ENCODE measurements around the gene SLC48A1.

The SLC48A1 gene

DNA sequence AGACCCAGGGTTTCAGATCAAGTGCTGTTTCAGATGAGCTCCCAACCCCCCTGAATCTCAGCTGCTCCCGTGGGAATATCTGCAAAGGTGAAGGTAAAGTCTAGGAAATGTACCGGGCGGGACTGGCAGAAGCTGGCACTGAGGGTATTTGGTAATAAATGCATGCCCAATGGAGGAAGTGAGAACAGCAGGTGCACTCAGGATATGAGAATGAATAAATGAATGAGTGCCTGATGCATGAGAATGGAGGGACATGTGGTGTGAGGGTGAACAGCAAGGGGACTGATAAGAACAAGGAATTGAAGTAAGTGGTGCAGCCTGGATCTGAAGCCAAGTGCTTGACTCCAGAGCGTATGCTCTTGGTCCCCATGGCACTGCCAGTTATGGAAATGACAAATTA lies 25.9 kb upstream of the SLC48A1 start:
- Histone ChIP-seq H3K4me2 (ENCODE audit: low read length) (no peak overlapping the region), H3K9ac (ENCODE audit: low read length) (no peak overlapping the region)

DNA sequence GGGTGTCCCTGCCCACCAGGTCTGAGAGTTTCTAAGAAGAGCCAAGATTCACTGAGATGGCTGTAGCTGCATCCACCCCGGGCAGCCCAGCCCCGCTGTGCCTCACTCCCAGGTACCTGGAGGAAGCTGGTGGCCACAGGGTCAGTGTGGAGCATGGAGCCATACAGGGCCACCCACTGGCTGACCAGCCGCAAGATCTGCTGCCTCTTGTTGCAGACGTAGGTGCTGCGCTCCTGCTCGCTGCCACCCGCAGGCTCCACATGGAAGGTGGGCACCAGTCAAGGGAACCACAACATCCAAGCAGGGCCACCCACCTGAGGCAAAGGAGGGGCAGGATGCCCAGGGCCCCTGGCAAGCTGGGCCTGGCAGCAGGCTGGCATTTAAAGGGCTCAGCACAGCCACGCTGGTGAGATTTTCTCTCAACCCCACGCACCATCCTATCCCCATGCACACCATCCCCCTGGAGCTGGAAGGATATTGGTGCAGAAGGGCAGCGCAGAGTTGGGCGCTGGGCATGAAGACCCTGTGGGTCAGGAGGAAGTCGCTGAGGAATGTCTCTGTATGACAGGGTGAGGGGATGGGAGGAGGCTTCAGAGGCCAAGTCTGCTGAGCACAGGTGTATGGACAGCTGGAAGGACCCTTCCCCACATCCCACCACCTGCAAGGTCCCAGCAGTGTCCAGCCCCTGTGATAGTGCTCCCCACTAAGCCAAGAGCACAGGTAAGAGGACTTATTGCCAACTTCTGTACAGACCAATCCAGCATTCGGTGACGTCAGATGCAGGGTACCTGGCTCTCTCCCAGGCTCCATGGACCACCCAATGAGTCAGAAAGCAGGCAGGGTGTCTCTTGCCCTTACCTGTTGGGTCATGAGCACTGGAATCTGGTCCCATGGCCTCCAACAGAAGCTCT lies 25.2 kb upstream of the SLC48A1 start:
- no peak overlapping the region for H3K9ac ChIP-seq (ENCODE audit: low read length)
- H3K9me2 ChIP-seq (ENCODE audit: low read depth, low read length), result no peaks in the 10 kb centered on the region
- H4K20me1 ChIP-seq (ENCODE audit: insufficient read depth, low read length), result no peaks in the 10 kb centered on the region
- no peak overlapping the region for H3K27ac ChIP-seq (ENCODE audit: low read depth, low read length, poor library complexity, severe bottlenecking)
- TF ChIP-seq, protein P1, sequence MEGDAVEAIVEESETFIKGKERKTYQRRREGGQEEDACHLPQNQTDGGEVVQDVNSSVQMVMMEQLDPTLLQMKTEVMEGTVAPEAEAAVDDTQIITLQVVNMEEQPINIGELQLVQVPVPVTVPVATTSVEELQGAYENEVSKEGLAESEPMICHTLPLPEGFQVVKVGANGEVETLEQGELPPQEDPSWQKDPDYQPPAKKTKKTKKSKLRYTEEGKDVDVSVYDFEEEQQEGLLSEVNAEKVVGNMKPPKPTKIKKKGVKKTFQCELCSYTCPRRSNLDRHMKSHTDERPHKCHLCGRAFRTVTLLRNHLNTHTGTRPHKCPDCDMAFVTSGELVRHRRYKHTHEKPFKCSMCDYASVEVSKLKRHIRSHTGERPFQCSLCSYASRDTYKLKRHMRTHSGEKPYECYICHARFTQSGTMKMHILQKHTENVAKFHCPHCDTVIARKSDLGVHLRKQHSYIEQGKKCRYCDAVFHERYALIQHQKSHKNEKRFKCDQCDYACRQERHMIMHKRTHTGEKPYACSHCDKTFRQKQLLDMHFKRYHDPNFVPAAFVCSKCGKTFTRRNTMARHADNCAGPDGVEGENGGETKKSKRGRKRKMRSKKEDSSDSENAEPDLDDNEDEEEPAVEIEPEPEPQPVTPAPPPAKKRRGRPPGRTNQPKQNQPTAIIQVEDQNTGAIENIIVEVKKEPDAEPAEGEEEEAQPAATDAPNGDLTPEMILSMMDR (IDR thresholded peaks at IDR 0.05; ENCODE audit: low read length), result no peak
- TF ChIP-seq EZH2 (IDR thresholded peaks at IDR 0.05; ENCODE audit: borderline replicate concordance, low read length), result no peak
- H2AFZ ChIP-seq (ENCODE audit: low read length), result no peak overlapping the region
- no peaks in the 10 kb centered on the region for H3K79me2 ChIP-seq (ENCODE audit: insufficient read depth, low read length)
- H3K27me3 ChIP-seq (ENCODE audit: insufficient read depth, low read length), result no peaks in the 10 kb centered on the region; the same call in 1 of the 2 replicates
- H3K4me3 ChIP-seq (ENCODE audit: low read depth, low read length, poor library complexity, severe bottlenecking), result no peak overlapping the region
- H3K4me1 ChIP-seq (ENCODE audit: insufficient read depth, low read length, severe bottlenecking), result no peaks in the 10 kb centered on the region
- no peaks in the 10 kb centered on the region for H3K9me3 ChIP-seq (ENCODE audit: low read length)
- no peaks in the 10 kb centered on the region for H3K36me3 ChIP-seq (ENCODE audit: insufficient read depth, low read length)
- H3K4me2 ChIP-seq (ENCODE audit: low read length), result no peak overlapping the region
- no peaks in the 10 kb centered on the region for H3F3A ChIP-seq (ENCODE audit: insufficient read depth, low read length)

More for the DNA sequence above, 25.9 kb upstream of the SLC48A1 start:
- no peak overlapping the region for H2AFZ ChIP-seq (ENCODE audit: low read length)
- H3F3A ChIP-seq (ENCODE audit: insufficient read depth, low read length), result no peaks in the 10 kb centered on the region; the same call in 1 of the 2 replicates
- H3K9me2 ChIP-seq (ENCODE audit: low read depth, low read length), result no peaks in the 10 kb centered on the region
- no peak for TF ChIP-seq EZH2 (IDR thresholded peaks at IDR 0.05; ENCODE audit: borderline replicate concordance, low read length)
- TF ChIP-seq, protein P1 (IDR thresholded peaks at IDR 0.05; ENCODE audit: low read length), result no peak
- H3K27ac ChIP-seq (ENCODE audit: low read depth, low read length, poor library complexity, severe bottlenecking), result no peak overlapping the region
- H3K9me3 ChIP-seq (ENCODE audit: low read length), result no peaks in the 10 kb centered on the region
- no peaks in the 10 kb centered on the region for H3K36me3 ChIP-seq (ENCODE audit: insufficient read depth, low read length)
- no peak overlapping the region for H3K4me3 ChIP-seq (ENCODE audit: low read depth, low read length, poor library complexity, severe bottlenecking)
- no peaks in the 10 kb centered on the region for H3K79me2 ChIP-seq (ENCODE audit: insufficient read depth, low read length)
- H4K20me1 ChIP-seq (ENCODE audit: insufficient read depth, low read length), result no peaks in the 10 kb centered on the region
- no peaks in the 10 kb centered on the region for H3K4me1 ChIP-seq (ENCODE audit: insufficient read depth, low read length, severe bottlenecking)
- H3K27me3 ChIP-seq (ENCODE audit: insufficient read depth, low read length), result no peaks in the 10 kb centered on the region; the same call in 1 of the 2 replicates

DNA sequence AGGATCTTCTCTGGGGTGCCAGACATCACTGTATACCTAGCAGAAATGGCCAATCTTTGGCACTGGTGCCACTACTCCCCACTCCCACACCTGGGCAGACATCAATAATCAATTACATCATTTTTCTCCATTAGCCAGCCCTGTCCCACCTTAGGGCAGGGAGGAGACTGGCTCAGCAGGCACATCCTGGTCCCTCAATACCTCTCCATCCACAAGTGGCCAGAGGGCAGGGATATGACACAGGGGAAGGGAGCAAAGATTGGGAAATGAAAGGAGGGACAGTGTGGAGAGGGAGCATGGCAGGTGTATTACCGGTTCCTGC lies 24.6 kb upstream of the SLC48A1 start:
- no peaks in the 10 kb centered on the region for H3K4me1 ChIP-seq (ENCODE audit: insufficient read depth, low read length, severe bottlenecking)
- H3K9me2 ChIP-seq (ENCODE audit: low read depth, low read length), result no peaks in the 10 kb centered on the region
- H3K4me3 ChIP-seq (ENCODE audit: low read depth, low read length, poor library complexity, severe bottlenecking), result no peak overlapping the region
- H3K4me2 ChIP-seq (ENCODE audit: low read length), result no peak overlapping the region
- H3K27ac ChIP-seq (ENCODE audit: low read depth, low read length, poor library complexity, severe bottlenecking), result no peak overlapping the region
- TF ChIP-seq, protein P1 (IDR thresholded peaks at IDR 0.05; ENCODE audit: low read length), result no peak
- TF ChIP-seq EZH2 (IDR thresholded peaks at IDR 0.05; ENCODE audit: borderline replicate concordance, low read length), result no peak
- H2AFZ ChIP-seq (ENCODE audit: low read length), result no peak overlapping the region
- no peaks in the 10 kb centered on the region for H3K9me3 ChIP-seq (ENCODE audit: low read length)
- no peaks in the 10 kb centered on the region; the same call in 1 of the 2 replicates for H3K27me3 ChIP-seq (ENCODE audit: insufficient read depth, low read length)
- H3K79me2 ChIP-seq (ENCODE audit: insufficient read depth, low read length), result no peaks in the 10 kb centered on the region
- H3K36me3 ChIP-seq (ENCODE audit: insufficient read depth, low read length), result no peaks in the 10 kb centered on the region
- no peaks in the 10 kb centered on the region for H4K20me1 ChIP-seq (ENCODE audit: insufficient read depth, low read length)
- no peaks in the 10 kb centered on the region for H3F3A ChIP-seq (ENCODE audit: insufficient read depth, low read length)
- no peak overlapping the region for H3K9ac ChIP-seq (ENCODE audit: low read length)

All from OCI-LY1 (cell line).